IMR-90 (cell line): ENCODE measurements around the gene NINJ2. TPM values are rescaled to one million over a fixed set of nuclear protein-coding genes. Genes with fewer than 3 reads are reported as not detected.

ENCODE experiments used
- ATAC-seq: fragments of 200-7000 bp; cut with Tn5 transposase; 2 replicates; pipeline ENCODE4 v1.9.1; 2020; ENCODE audit warnings: low read depth, mild to moderate bottlenecking, moderate library complexity
- BruUV-seq: library from RNA; stranded (reverse); fragments of 400-500 nt; replicated peaks from 2 replicates; lab custom pipeline; 2021; lab: Mats Ljungman, UMichigan
- CTCF ChIA-PET: fragments of 300-600 bp; formaldehyde crosslinking; extraction: SDS; loops from one replicate; lab custom pipeline; 2021; ENCODE audit warnings: antibody characterized with exemption; lab: Yijun Ruan, JAX
- POLR2A ChIA-PET: fragments of 300-600 bp; sonication (Branson Sonifier 250); formaldehyde crosslinking; loops from one replicate; lab custom pipeline; 2022; ENCODE audit warnings: antibody characterized with exemption; ENCODE audit not compliant: unreplicated experiment; lab: Charles Lee
- DNase-seq: peaks from one replicate; pipeline ENCODE4 v3.0.0; 2013
- H2AFZ ChIP-seq: replicated peaks from 2 replicates; pipeline ENCODE3; 2013; ENCODE audit warnings: low read length, mild to moderate bottlenecking; ENCODE audit not compliant: poor library complexity
- H2AK5ac ChIP-seq: 2 replicates; pipeline ENCODE4 v1.6.1; 2013; ENCODE audit warnings: low read depth, low read length, inconsistent platforms
- H2AK9ac ChIP-seq: replicated peaks from 2 replicates; pipeline ENCODE3; 2013; ENCODE audit warnings: mild to moderate bottlenecking, low read depth, low read length, moderate library complexity; ENCODE audit not compliant: poor library complexity
- H2BK120ac ChIP-seq: 2 replicates; pipeline ENCODE4 v1.6.1; 2013; ENCODE audit warnings: low read depth, low read length, inconsistent platforms
- H2BK15ac ChIP-seq: 3 replicates; pipeline ENCODE4 v1.6.1; 2013; ENCODE audit warnings: low read depth, low read length, inconsistent platforms
- H2BK20ac ChIP-seq: 2 replicates; pipeline ENCODE4 v1.6.1; 2013; ENCODE audit warnings: low read depth, mild to moderate bottlenecking, inconsistent platforms, low read length, moderate library complexity
- H2BK5ac ChIP-seq: 2 replicates; pipeline ENCODE4 v1.6.1; 2013; ENCODE audit warnings: mild to moderate bottlenecking, low read depth, low read length, inconsistent platforms; ENCODE audit not compliant: poor library complexity, severe bottlenecking
- H3K14ac ChIP-seq: replicated peaks from 2 replicates; pipeline ENCODE4 v1.6.1; 2013; ENCODE audit warnings: low read depth, low read length, inconsistent platforms
- H3K18ac ChIP-seq: 2 replicates; pipeline ENCODE4 v1.6.1; 2013; ENCODE audit warnings: low read depth, low read length, control low read depth
- H3K23ac ChIP-seq: 2 replicates; pipeline ENCODE4 v1.6.1; 2013; ENCODE audit warnings: low read depth, low read length, inconsistent platforms
- H3K27ac ChIP-seq: 2 replicates; pipeline ENCODE4 v1.5.1; 2013; ENCODE audit warnings: mild to moderate bottlenecking, control low read depth, low read length; ENCODE audit not compliant: insufficient read depth
- H3K27me3 ChIP-seq: 2 replicates; pipeline ENCODE4 v1.6.1; 2013; ENCODE audit warnings: low read length; ENCODE audit not compliant: control insufficient read depth, insufficient read depth
- H3K36me3 ChIP-seq: 2 replicates; pipeline ENCODE4 v1.6.1; 2013; ENCODE audit warnings: low read length, mixed read lengths; ENCODE audit not compliant: control insufficient read depth, insufficient read depth
- H3K4ac ChIP-seq: 2 replicates; pipeline ENCODE4 v1.6.1; 2013; ENCODE audit warnings: low read depth, low read length, inconsistent platforms
- H3K4me1 ChIP-seq: 2 replicates; pipeline ENCODE4 v1.6.1; 2013; ENCODE audit warnings: low read length, mixed read lengths; ENCODE audit not compliant: control insufficient read depth, insufficient read depth
- H3K4me2 ChIP-seq: 2 replicates; pipeline ENCODE4 v1.6.1; 2013; ENCODE audit warnings: low read depth, mild to moderate bottlenecking, control low read depth, low read length, moderate library complexity
- H3K4me3 ChIP-seq: 2 replicates; pipeline ENCODE4 v1.5.1; 2013; ENCODE audit warnings: low read depth, mild to moderate bottlenecking, control low read depth, low read length, moderate library complexity; ENCODE audit not compliant: insufficient read depth
- H3K56ac ChIP-seq: 2 replicates; pipeline ENCODE4 v1.6.1; 2013; ENCODE audit warnings: low read length, inconsistent platforms; ENCODE audit not compliant: insufficient read depth; ENCODE audit errors: extremely low read depth
- H3K79me1 ChIP-seq, 2 experiments: 2 replicates each; pipeline ENCODE4 v1.6.1; 2013; ENCODE audit warnings: low read length in 2 of 2, inconsistent platforms in 1 of 2, low read depth in 1 of 2
- H3K9ac ChIP-seq: 2 replicates; pipeline ENCODE4 v1.6.1; 2013; ENCODE audit warnings: low read depth, low read length, control low read depth
- H3K9me1 ChIP-seq: 2 replicates; pipeline ENCODE4 v1.6.1; 2013; ENCODE audit warnings: low read length, inconsistent platforms; ENCODE audit not compliant: insufficient read depth
- H3K9me3 ChIP-seq: 2 replicates; pipeline ENCODE4 v1.6.1; 2013; ENCODE audit warnings: low read length; ENCODE audit not compliant: control insufficient read depth, insufficient read depth
- H4K20me1 ChIP-seq: 2 replicates; pipeline ENCODE4 v1.6.1; 2013; ENCODE audit warnings: low read length, inconsistent platforms; ENCODE audit not compliant: insufficient read depth
- H4K5ac ChIP-seq: 2 replicates; pipeline ENCODE4 v1.6.1; 2013; ENCODE audit warnings: mild to moderate bottlenecking, low read depth, low read length, control low read depth
- H4K8ac ChIP-seq, 2 experiments: 2 replicates each; pipeline ENCODE4 v1.6.1; 2013; ENCODE audit warnings: low read depth in 2 of 2, low read length in 2 of 2, control low read depth in 1 of 2, inconsistent platforms in 1 of 2
- H4K91ac ChIP-seq: 2 replicates; pipeline ENCODE4 v1.6.1; 2013; ENCODE audit warnings: low read depth, low read length, inconsistent platforms; ENCODE audit not compliant: insufficient read depth
- CHD1 ChIP-seq: IDR thresholded peaks from 2 replicates; pipeline ENCODE4 v1.6.1; 2012; ENCODE audit warnings: low read depth, low read length, improper control_type of control experiment
- CTCF ChIP-seq: conservative IDR thresholded peaks from 2 replicates; pipeline ENCODE4 v1.5.1; 2012; ENCODE audit warnings: mild to moderate bottlenecking, low read depth, low read length, improper control_type of control experiment
- ELK1 ChIP-seq: fragments of 150-350 bp; IDR thresholded peaks from 2 replicates; pipeline ENCODE4 v1.6.1; 2016; ENCODE audit warnings: low read depth, mild to moderate bottlenecking, low read length, moderate library complexity, borderline replicate concordance
- MXI1 ChIP-seq: IDR thresholded peaks from 2 replicates; pipeline ENCODE4 v1.6.1; 2012; ENCODE audit warnings: low read depth, mild to moderate bottlenecking, low read length, moderate library complexity, borderline replicate concordance
- NFE2L2 ChIP-seq: fragments of 150-350 bp; IDR thresholded peaks from 2 replicates; pipeline ENCODE4 v1.6.1; 2016; ENCODE audit warnings: low read depth, mild to moderate bottlenecking, low read length
- POLR2A ChIP-seq: IDR thresholded peaks from 2 replicates; pipeline ENCODE4 v1.6.1; 2012; ENCODE audit warnings: mild to moderate bottlenecking, low read depth, low read length
- WGBS, 2 experiments: methylation state at CpG; one replicate each; pipeline versions ENCODE4 v1.1.5 to v1.1.7; 2013; ENCODE audit warnings: missing lambda C conversion rate in 2 of 2; ENCODE audit not compliant: insufficient read length in 1 of 2; ENCODE audit errors: extremely low coverage in 2 of 2; 5-methylcytosine and 5-hydroxymethylcytosine counted together
- dilution Hi-C: fragments of 300-500 bp; cut with HindIII; formaldehyde crosslinking; loops from one replicate; pipeline ENCODE4 v1.14.3; 2018; ENCODE audit warnings: low sequenced_read_pairs; ENCODE audit not compliant: unreplicated experiment
- in situ Hi-C: fragments of 300-500 bp; cut with MboI; formaldehyde crosslinking; loops from 3 replicates; pipeline ENCODE4 v1.14.3; 2019; ENCODE audit warnings: low sequenced_read_pairs, inconsistent platforms, mixed read lengths
- intact Hi-C: fragments of 100-400 bp; cut with micrococcal nuclease; formaldehyde crosslinking; loops from 2 replicates; pipeline ENCODE4 v1.10.0; 2022
- polyA plus RNA-seq, 3 experiments: library from polyadenylated mRNA; depleted of rRNA; stranded (reverse); fragments of >200 nt; gene quantifications; 2 replicates each; pipeline ENCODE4 v1.2.3, GENCODE V29; 2012; ENCODE audit warnings: low replicate concordance in 1 of 3
- total RNA-seq: library from RNA; depleted of rRNA; stranded (reverse); fragments of >200 nt; gene quantifications from 2 replicates; pipeline ENCODE4 v1.2.3, GENCODE V29; 2012
- TF ChIP-seq, protein P1 (sequence below): fragments of 150-350 bp; IDR thresholded peaks from 2 replicates; pipeline ENCODE4 v1.6.1; 2017; ENCODE audit warnings: mild to moderate bottlenecking, antibody characterized with exemption, low read length, low read depth

The NINJ2 gene
- total and polyA plus RNA-seq, 2 of the 4 experiments (the other 2 are of a cell fraction) = not detected

GRCh38 chr12:562634-563033 lies 100.6 kb downstream of the NINJ2 start:
- H2BK5ac ChIP-seq = no peak overlapping the region
- no peak overlapping the region for H3K4me2 ChIP-seq
- no peak overlapping the region for H4K5ac ChIP-seq
- TF ChIP-seq POLR2A (no peak), NFE2L2 (no peak), MXI1 (no peak), CTCF (no peak), ELK1 (no peak), CHD1 (no peak)
- TF ChIP-seq, protein P1, sequence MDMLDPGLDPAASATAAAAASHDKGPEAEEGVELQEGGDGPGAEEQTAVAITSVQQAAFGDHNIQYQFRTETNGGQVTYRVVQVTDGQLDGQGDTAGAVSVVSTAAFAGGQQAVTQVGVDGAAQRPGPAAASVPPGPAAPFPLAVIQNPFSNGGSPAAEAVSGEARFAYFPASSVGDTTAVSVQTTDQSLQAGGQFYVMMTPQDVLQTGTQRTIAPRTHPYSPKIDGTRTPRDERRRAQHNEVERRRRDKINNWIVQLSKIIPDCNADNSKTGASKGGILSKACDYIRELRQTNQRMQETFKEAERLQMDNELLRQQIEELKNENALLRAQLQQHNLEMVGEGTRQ = no peak
- H2BK120ac ChIP-seq = no peak overlapping the region
- H2AK5ac ChIP-seq = no peak overlapping the region
- H3K9me1 ChIP-seq = no peaks in the 10 kb centered on the region
- H3K18ac ChIP-seq = no peak overlapping the region
- ChIA-PET CTCF (no interaction called here), POLR2A (no interaction called here)
- H3K14ac ChIP-seq = no peak overlapping the region
- dilution Hi-C loops = no loop called here
- no peaks in the 10 kb centered on the region for H3K79me1 ChIP-seq
- no peak overlapping the region for H3K56ac ChIP-seq
- no peaks in the 10 kb centered on the region for H3K9me3 ChIP-seq
- no peak for DNase-seq
- no peak overlapping the region for H4K8ac ChIP-seq
- no peak overlapping the region for H2AFZ ChIP-seq
- H3K9ac ChIP-seq = no peak overlapping the region
- H4K91ac ChIP-seq = no peak overlapping the region
- no peaks in the 10 kb centered on the region for H4K20me1 ChIP-seq
- no peak overlapping the region for H2BK20ac ChIP-seq
- no peak overlapping the region for H3K23ac ChIP-seq
- H3K27ac ChIP-seq = no peak overlapping the region
- H3K4ac ChIP-seq = no peak overlapping the region
- ATAC-seq = no peak
- H3K27me3 ChIP-seq = peaks cover 85% of the 10 kb centered on the region
- in situ Hi-C loops = loop anchor here (10.0 kb wide), 1 partner anchor 532 kb away; no protein-coding TSS in a partner anchor
- no TSS peak for BruUV-seq
- H2AK9ac ChIP-seq = no peak overlapping the region
- H2BK15ac ChIP-seq = no peak overlapping the region
- WGBS, 2 experiments = 78% methylated on average over 4 of the region's 12 CpGs; no CpG with 5 or more reads in 1 of the 2 experiments
- H3K4me3 ChIP-seq = no peak overlapping the region
- H3K4me1 ChIP-seq = no peaks in the 10 kb centered on the region
- H3K36me3 ChIP-seq = no peaks in the 10 kb centered on the region
- intact Hi-C loops = no loop called here
